ENCODE measurements around the gene NAA25.
"Not testable (repeated sequence)": the region's sequence is repeated elsewhere in the genome, so short reads cannot be mapped to it uniquely, and the experiment has no call there.

The NAA25 gene

DNA sequence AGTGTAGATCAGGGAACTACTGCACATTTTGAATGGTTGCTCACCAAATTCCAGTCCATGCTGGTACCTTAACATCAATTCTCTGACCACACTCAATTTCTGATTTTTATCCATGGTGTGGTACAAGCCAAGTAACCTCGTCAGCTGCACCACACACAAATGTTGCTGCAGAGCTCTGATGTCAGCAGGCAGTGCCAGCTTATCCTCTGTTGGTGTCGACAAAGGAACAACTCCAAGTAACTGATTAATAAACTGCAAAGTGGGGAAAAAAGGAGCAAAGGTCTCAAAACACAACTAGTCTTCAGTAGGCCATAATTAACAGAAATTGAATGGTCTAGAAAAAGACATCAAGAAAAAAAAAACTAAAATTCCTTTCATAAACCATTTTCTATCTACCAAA, 47.4 kb downstream of the NAA25 start:
- DNase-seq: no peak

DNA sequence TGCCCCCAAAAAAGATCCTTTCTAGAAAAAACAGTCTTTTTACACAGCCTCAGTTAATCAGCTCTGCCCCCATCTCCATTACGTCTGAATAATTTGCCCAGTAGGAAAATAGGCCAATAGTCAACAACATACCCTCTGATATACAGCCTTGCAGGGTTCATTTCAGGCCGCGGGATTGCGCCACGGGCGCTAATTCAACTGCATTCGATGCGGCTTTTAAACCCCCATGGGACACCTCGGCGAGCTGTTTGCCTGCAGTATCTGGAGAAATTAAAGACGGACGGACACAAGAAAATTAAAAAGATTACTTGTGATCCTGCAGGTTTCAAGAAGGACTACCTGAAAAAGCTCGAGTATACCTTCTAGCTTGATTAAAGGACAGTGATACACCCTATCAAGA, 59.2 kb downstream of the NAA25 start:
- DNase-seq: no peak

DNA sequence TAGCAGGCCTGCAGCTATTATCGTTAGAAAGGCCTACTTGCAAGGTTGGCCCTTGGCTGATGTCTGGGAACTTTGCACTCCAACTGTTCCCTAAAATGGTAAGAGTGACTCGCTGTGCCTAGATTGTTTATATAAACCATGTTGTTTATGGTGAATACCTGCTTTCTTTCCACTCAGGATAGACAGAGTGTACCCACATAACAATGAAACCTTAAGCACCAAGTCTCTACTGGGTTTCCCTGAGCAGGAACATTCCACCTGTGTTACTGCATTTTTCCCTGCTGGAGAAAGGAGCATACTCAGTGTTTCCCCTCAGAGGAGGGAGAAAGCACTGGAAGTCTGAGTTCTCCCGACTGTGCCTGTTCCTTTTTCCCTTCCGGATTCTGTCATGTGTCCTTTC, 62.6 kb downstream of the NAA25 start:
- no peak for DNase-seq

DNA sequence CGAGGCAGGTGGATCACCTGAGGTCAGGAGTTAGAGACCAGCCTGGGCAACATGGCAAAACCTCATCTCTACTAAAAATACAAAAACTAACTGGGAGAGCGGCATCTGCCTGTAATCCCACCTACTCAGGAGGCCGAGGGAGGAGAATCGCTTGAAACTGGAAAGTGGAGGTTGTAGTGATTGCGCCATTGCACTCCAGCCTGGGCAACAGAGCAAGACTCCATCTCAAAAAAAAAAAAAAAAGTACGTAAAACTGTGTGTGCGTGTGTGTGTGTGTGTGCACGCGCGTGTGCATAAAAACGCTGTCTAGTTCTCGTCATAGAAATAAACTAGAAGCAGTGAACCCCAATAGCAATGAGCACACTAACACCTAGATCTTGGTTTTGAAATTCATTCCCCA, 72.0 kb downstream of the NAA25 start:
- DNase-seq: not testable (repeated sequence)

- no peak for DNase-seq
These were observed 73.3 kb downstream of the NAA25 start for GRCh38 chr12:112035219-112035785.

GRCh38 chr12:112032292-112032691, 76.3 kb downstream of the NAA25 start:
- DNase-seq: no peak

DNA sequence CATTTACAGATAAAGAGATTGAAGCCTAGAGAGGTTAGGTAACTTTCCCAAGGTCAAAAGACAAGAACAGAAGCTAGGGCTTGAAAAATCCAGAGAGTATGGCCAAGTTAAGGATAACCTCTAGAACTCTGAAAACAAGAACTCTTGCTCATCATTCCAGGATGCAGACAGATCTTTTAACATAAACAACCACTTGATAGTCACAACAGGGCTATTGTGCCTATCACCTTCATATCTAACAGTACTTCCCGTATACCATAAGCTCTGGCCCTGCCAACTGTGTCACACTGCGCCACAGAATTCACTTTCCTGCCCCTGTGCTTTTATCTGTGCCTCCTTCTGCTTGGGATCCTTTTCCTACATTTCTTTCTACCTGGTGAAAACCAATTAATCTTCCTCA, 77.1 kb downstream of the NAA25 start:
- DNase-seq: no peak

GRCh38 chr12:112029301-112029700, 79.3 kb downstream of the NAA25 start:
- DNase-seq: no peak

DNA sequence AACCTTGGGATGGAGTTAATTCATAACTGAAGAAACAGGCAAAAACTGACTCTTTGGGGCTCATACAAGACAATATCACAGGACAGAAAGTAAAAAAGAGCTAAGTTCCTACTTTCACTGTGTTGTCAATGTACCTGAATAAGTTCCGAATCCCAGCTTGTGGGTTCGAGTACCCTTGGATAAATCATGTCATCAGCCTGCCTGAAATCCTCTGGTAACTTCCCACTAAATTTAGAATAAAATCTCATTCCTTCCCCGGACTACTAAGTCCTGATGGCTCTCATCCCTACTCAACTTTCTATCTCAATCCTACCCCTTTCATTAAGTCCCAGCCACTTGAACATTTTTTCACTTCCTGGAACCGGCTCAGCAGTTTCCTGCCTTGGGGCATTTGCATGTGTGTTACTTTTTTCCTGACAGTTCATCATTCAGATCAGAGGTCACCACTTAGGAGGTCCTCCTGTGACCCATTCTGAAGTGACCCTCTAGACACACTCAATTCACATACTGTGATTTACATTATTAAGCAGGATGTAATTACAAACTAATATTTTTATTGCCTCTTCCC, 82.7 kb downstream of the NAA25 start:
- DNase-seq: no peak

DNA sequence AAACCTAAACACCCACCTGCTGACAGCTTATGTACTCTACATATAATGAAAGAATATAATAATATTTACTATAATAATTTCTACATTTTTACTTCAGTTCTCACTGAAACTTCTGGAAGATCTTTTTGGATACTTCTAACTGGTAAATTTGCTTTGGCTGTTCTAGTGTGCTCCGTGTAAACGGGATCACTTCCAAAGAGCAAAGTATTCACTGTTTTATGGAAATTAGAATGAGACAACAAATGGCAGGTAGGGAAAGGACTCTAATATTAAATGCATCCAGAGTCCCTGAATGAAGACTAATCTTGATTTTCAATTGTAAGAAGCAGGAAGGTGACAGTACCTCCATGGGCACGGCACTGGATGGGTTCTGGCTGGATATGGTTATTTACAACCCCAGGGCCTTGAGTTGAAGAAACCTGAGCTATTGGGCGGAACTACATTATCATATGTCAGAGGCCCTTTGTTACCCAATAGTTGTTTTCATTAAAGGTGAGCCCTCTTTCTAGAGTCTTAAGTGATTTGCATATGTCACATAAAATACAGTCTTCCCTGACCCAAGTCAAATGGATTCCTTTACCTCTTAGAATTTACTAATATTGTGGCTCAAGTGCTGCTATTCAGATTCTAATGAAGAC, 84.7 kb downstream of the NAA25 start:
- DNase-seq: no peak

DNA sequence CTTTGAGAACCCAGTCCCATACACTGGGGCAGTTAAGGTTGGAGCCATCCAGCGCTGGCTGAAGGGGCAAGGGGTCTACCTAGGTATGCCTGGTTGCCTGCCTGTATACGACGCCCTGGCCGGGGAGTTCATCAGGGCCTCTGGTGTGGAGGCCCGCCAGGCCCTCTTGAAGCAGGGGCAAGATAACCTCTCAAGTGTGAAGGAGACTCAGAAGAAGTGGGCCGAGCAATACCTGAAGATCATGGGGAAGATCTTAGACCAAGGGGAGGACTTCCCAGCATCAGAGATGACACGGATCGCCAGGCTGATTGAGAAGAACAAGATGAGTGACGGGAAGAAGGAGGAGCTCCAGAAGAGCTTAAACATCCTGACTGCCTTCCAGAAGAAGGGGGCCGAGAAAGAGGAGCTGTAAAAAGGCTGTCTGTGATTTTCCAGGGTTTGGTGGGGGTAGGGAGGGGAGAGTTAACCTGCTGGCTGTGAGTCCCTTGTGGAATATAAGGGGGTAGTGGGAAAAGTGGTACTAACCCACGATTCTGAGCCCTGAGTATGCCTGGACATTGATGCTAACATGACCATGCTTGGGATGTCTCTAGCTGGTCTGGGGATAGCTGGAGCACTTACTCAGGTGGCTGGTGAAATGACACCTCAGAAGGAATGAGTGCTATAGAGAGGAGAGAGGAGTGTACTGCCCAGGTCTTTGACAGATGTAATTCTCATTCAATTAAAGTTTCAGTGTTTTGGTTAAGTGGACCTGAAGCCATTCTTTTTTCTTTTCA, 86.2 kb downstream of the NAA25 start:
- no peak for DNase-seq

- no peak for DNase-seq
These were observed 87.6 kb downstream of the NAA25 start for GRCh38 chr12:112020947-112021457.

- peak; percentile 85 for DNase-seq
These were observed 89.9 kb downstream of the NAA25 start for GRCh38 chr12:112018571-112019237.

GRCh38 chr12:112017041-112017440, 91.5 kb downstream of the NAA25 start:
- no peak for DNase-seq

DNA sequence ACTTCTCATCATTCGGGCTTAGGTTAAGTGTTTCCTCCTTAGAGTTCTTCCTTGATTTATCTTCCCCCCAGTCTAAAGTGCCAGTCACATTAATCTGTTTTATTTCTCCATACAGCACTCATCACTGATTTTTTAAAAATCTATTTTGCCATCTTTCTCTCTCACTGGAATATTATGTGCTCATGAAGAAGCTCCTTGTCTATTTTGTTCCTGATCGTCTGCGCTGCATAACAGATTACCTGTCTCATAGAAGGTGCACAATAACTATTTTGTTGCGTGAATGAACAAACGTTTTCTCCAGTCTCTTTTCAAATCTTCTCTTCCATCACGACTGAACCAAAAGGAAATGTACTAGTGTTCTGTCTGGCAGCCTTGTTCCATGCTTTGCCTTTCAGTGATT, 92.6 kb downstream of the NAA25 start:
- no peak for DNase-seq

GRCh38 chr12:112013601-112014402, 94.8 kb downstream of the NAA25 start:
- peak; percentile 79 for DNase-seq

DNA sequence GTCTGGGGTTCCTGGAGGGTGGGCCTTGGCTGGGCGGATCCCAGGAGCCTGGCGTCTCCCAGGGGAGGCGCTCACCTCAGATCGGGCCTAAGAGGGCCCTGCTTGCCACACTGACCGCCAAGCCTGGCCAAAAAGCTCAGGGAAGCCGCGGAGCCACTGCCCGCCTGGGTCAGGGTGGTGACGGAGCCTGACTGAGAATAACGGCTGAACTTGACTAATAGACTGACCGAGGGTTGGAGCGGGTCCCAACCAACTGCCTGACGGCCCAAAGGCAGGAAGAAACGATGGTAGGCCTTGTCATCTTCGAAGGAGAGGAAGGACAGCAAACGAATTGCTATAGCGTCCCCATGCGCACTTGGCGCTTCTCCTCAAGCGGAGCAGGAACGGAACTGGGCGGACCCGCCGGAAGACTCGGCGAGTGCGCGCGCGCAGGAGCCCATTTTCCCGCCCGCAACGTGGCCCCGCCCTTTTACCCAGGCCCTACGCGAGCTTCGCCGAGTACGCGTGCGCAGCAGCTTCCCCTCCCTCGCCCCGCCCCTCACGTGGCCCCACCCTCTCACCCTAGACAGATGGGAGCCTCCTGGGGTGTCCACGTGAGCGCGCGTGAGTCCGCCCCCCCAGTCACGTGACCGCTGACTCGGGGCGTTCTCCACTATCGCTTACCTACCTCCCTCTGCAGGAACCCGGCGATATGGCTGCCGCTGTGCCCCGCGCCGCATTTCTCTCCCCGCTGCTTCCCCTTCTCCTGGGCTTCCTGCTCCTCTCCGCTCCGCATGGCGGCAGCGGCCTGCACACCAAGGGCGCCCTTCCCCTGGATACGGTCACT, 95.6 kb downstream of the NAA25 start, which contains the start of the genes ERP29 and TMEM116:
Gene ERP29, plus strand, starts transcription at position 652 of the 826 bp plus-strand sequence. Its CDS starts 40 bp downstream, at position 692.
Gene TMEM116, minus strand, starts transcription at position 391 of the 826 bp plus-strand sequence. CDS start 7,895 bp downstream, outside the sequence.
- peak; percentile 99 for DNase-seq

DNA sequence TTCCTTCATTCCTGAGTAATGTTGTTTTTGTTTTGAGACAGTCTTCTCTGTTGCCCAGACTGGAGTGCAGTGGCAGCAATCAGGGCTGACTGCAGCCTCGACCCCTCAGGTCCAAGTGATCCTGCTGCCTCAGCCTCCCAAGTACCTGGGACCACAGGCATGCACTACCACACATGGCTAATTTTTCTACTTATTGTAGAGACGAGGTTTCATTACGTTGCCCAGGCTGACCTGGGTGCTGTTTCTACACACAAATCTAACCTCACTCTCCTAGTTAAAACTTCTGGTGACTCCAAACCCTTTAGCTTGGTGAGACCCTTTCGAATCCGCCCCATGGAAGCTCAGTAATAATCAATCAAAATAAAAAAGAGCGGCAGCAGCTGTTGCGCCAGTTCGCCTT, 96.9 kb downstream of the NAA25 start:
- no peak for DNase-seq

- no peak for DNase-seq
These were observed 97.9 kb downstream of the NAA25 start for GRCh38 chr12:112010415-112011344.

GRCh38 chr12:112009596-112009995, 99.0 kb downstream of the NAA25 start:
- DNase-seq: not testable (repeated sequence)
